VCaP (cell line): ENCODE measurements around the gene RNPEPL1.

Source experiments
- H3K27ac ChIP-seq: fragments of 450-650 bp; 2 replicates; pipeline ENCODE4 v1.5.1; 2017
- CTCF ChIP-seq: fragments of 450-650 bp; conservative IDR thresholded peaks from 2 replicates; pipeline ENCODE4 v1.5.1; 2017; ENCODE audit warnings: mild to moderate bottlenecking, moderate library complexity

Gene RNPEPL1

GRCh38 chr2:240629619-240629967, 61.3 kb downstream of the RNPEPL1 start:
- TF ChIP-seq CTCF: no peak
- H3K27ac ChIP-seq: no peak overlapping the region

- TF ChIP-seq CTCF: no peak
Measured at GRCh38 chr2:240629968-240630770, 61.9 kb downstream of the RNPEPL1 start.

More at GRCh38 chr2:240629968-240630770, 61.9 kb downstream of the RNPEPL1 start:
- H3K27ac ChIP-seq: no peak overlapping the region
